Activated CD4-positive, alpha-beta T cell treated with anti-CD3 and anti-CD28 coated beads, Interleukin-2, amount 50 U/mL, for 1 hour (primary cell): ENCODE results near the gene ST6GALNAC1.
"Not testable (repeated sequence)": the region's sequence is repeated elsewhere in the genome, so short reads cannot be mapped to it uniquely, and the experiment has no call there.

Experiments
- DNase-seq: peaks from one replicate; pipeline ENCODE4 v3.0.0-alpha.2; 2020

The ST6GALNAC1 gene

DNA sequence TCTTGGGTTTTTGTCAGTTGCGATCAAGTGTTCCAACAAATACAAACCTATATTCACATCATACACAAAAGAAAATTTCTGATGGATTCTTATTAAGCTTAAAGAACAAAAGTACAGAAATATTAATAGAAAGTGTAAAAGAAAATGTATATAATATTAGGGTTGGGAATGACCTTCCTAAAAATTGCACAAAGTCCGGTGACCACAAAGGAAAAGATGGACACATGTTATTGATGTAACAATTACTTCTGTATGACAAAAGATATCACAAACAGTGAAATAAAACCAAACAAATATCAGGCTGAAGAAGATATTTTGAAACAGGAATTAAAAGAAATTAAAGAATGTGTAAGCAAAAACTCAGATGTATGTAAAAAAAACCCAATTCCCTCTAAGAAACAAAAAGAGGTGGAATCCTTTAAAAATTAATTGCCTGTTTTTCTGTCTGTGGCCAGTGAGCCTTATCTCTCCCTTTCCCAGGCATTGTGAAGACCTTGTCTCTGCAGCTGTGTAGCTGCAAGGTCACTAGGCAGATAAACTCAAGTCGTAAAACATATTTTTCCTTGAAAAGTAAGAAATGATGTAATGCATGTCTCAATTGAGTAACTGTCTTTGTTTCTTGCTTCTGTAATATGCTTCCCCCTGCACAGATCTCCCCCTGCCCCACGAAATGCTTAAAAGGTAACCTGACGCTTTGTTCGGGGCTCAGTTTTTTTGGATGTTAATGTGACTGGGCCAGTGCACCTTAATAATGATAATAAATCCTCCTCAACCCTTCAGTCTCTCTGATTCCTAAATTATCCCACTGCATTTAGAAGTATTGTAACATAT lies 2.8 kb downstream of the ST6GALNAC1 start:
- DNase-seq = no peak

DNA sequence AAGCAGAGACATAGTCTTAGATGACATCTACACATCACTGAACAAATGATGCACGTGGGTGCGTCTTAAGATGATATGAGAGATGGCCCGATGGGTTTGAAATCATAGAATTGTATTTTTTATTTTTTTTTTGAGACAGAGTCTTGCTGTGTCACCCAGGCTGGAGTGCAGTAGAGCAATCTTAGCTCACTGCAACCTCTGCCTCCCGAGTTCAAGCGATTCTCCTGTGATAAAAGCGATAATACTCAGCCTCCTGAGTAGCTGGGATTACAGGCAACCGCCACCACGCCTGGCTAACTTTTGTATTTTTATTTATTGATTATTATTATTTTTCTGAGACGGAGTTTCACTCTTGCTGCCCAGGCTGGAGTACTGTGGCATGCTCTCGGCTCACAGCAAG lies 5.3 kb downstream of the ST6GALNAC1 start:
- DNase-seq = no peak

DNA sequence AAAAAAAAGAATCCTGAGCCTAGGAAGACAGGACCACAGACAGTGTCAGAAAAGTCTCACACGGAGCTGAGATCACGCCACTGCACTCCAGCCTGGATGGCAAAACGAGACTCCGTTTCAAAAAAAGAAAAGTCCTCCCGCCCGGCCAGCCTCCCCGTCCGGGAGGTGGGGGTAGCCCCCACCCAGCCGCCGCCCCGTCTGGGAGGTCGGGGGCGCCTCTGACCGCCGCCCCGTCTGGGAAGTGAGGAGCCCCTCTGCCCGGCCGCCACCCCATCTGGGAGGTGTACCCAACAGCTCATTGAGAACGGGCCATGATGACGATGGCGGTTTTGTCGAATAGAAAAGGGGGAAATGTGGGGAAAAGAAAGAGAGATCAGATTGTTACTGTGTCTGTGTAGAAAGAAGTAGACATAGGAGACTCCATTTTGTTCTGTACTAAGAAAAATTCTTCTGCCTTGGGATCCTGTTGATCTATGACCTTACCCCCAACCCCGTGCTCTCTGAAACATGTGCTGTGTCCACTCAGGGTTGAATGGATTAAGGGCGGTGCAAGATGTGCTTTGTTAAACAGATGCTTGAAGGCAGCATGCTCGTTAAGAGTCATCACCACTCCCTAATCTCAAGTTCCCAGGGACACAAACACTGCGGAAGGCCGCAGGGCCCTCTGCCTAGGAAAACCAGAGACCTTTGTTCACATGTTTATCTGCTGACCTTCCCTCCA lies 6.9 kb downstream of the ST6GALNAC1 start:
- DNase-seq = not testable (repeated sequence)

DNA sequence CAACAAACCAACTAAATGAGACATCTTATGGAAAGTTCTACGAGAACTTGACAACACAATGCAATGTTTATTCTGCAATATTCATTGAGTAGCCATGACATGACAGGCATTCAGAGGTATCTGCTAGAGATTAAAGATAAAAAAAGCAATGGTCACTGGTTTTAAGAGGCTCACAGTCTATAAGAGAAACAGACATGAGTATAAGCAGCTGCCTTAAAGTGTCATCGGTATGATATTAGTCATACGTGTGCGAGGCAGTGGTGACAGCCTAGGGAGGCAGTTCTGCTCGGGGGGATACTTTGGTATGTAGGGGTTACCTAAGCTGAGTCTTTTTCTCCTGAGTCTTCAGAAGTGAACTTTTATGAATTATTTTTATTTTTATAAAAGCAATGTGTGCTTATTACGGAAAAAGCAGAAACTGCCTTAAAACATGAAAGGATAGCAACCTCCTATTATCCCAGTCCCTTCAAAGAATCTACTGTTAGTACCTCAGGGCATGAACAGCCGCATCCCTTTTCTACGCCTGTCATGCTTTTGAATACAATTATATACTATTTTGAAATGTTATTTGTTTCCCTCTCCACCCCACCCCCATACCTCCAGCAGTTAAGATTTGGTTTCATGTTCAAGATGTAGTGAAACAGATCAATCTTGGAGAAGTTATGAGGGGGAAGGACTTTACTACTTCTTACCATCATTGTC lies 7.7 kb downstream of the ST6GALNAC1 start:
- DNase-seq = no peak

DNA sequence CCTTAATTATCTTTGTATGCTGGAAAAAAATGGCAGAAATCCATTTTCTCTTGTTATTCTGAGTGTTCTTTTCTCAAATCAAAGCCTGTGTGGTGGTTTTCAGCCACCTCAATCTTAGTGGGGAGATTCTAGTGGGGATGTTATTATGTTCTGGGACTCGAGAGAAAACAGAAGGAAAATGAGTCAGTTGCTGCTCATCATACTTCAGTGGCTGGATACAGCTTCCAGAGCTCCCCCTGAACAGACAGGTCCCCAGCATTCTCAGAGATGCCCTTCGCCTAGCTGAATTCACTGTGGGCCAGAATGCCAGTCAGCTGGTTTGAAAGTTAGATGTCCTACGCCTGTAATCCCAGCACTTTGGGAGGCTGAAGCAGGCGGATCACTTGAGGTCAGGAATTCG lies 8.5 kb downstream of the ST6GALNAC1 start:
- no peak for DNase-seq

DNA sequence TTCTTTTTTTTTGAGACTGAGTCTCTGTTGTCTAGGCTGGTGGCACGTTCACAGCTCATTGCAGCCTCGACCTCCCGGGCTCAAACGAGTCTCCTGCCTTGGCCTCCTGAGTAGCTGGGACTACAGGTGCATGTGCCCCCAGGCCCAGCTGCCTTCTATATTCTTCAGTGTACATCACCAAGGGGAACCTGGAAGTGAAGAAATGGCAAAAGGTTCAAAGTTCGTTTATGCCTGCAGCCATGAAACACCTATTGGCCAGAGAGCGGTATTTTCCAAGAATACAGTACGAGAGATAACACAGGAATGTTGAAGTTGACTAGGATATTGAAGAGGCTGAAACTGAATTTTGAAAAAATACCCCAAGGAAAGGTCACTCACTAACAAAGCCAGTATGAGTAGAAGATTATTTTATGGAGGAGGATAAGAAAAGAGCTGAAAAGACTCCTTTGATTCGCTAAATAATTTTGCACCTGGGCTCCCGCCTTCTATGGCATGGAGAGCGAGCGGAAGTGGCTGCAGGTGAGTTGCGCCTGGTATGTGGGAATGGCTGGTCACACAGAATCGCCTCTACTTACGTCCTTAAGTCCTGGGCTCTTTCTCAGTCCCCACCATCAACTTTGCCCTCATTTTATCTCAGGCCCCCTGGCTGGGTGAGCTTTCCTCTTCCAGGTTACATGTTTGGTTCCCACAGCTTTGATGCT lies 9.8 kb downstream of the ST6GALNAC1 start:
- no peak for DNase-seq

DNA sequence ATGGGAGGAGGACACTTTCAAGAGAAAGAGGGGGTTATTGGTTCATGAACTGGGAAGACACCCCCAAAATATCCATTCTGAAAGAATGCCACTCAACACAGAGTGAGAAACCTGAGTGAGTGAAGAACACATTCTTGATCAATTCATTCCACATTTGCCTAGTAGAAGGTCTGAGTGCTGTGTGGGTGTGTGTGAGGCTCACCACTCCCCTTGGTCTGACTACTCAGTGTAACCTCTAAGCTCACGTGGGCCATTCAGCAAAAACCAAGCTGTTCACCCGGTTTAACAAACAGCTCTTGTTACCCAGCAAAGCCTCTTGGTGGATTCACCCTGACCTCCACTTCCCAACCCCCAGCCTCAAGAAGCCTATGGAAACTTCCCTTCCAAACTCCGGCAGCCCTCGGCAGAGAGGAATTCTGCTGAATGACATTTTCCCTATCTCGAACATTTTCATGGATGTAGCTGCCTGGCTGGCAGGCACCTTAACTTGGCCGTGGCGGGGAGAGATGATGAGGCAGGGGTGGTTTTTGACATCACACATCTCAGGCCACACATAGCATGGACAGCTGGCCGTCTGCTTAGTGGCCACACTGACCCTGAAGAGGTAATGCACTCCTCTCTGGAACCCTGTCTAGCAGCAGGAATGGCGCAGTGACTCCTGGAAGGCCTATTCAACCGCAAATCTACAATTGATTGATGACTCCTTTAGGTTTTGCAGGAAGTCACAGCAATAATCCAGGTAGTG lies 11.6 kb downstream of the ST6GALNAC1 start:
- DNase-seq = no peak

DNA sequence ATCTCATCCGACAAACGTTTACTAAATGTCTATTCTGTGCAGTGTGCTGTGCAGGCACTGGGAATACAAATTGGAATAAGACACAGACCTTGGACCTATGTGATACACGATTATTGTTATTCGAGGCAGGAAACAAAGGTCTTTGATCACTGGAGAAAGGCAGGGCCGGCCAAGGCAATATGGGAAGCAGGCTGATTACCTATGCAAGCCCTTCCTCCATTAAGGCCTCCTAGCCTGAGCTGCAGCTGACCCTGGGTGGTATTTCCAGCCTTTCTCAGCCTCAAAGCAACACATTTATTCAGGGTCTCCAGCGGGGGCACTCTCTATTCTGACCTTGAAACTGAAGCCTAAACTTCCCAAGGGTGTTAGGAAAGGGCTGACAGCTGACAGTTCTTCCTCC lies 13.4 kb downstream of the ST6GALNAC1 start:
- DNase-seq = no peak

DNA sequence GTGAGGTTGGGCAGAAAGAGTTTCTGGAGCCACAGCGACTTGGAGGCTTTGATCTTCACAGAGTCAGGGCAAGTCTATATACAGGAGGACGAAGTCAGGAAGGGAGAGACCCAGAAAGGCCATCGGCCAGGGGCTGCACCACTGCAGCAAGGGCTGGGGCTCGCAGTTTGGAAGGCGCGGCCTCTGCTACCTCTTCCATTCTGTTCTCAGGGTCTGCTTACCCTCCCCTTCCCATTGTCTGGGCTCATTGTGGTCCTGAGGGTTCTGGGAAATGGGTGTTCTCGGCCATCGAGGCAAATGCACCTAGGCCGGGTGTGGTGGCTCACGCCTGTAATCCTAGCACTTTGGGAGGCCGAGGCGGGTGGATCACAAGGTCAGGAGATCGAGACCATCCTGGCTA lies 16.0 kb downstream of the ST6GALNAC1 start:
- DNase-seq = no peak

DNA sequence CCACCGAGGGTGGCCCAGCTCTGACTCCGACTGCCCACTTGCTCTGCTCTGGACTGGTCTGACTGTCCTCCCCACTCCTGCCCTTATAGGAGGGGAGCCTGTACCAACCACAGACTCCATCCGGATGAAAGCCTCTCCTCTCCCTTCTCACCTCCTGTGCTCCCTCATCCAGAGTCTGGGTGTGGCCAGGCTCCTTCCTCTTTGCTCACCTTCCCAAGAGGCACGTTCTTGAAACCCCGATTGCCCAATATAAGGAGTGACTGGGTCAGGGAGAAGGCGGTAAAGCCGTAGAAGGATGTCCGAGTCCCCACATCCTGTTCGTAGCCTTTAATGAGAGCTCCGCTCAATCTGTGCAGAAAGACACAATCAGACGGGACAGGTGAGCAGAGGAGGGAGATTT lies 17.1 kb downstream of the ST6GALNAC1 start:
- no peak for DNase-seq

DNA sequence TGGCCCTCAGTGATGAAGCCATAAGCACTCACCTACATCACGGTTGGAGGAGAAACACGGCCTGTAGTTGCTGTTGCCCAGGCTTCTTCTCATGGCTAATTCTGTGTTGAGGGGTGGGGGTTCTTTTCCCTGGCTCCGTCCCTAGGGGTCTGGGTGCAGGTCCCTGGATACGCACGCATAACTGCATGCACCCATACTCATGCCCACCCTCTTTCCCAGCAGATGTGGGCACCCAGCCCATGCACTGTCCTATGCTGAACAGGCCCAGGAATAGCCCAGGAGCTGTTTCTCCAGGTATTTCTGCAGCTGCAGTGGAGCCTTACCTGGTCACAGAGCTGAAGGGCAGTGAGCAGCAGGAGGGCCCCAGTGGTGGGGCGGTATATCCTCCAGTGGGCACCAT lies 18.1 kb downstream of the ST6GALNAC1 start:
- DNase-seq = no peak

DNA sequence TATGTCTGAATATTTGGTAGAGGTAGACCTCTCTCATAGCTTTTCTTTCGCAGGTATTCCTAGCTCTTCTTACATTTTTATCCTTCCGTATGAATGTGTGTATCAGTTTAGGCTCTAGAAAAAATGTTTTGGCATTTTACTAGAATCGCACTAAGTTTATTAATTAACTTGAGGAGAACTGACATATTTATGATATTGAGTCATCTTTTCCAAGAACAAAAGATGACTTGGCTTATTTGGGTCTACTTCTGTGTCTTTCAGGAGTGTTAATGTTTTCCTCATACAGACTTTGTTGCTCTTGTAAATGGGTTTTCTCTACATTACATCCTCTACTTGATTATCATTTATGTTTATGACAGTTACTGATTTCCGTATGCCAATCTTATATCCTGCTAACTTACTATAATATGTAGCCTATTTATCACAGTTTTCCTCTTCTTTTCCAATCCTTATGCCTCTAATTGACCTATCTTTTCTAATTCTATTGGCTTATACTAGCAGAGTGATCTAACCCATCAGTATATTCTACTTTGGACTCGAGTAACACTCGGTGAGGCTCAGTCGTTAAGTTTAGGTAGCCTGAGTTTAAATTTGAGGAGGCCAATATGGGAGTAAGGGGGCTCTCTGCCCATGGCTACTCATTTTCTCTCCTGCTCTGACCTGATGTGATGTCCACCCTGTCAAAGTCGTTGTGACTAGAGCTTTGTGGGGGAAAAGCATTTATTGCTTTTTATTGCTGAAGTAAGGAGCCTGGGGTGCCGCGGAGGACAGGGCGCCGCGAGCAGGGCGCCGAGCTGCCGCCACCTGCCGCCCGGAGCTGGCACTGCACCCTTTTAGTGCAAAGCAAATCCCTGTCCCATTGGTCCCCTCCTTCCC lies 20.0 kb downstream of the ST6GALNAC1 start:
- peak; percentile 77 for DNase-seq

DNA sequence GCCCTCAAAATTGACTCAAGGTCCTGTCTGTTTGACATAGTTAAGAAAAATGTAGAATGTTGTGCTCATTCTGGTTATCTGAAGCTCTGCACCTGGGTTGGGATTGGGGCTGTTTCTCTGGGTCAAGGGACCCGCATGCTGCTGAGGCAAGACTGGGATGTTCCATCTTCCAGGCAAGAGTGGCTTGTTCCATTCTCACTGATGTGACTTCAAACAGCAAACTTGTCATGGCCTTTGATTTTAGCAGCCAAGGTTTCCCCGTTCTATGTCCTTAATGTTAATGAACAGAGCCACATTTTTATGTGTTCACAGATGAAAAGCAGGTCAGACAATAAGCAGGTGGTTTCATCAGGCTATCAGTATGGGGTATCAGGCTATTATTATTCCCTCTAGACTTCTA lies 25.7 kb downstream of the ST6GALNAC1 start:
- DNase-seq = no peak

DNA sequence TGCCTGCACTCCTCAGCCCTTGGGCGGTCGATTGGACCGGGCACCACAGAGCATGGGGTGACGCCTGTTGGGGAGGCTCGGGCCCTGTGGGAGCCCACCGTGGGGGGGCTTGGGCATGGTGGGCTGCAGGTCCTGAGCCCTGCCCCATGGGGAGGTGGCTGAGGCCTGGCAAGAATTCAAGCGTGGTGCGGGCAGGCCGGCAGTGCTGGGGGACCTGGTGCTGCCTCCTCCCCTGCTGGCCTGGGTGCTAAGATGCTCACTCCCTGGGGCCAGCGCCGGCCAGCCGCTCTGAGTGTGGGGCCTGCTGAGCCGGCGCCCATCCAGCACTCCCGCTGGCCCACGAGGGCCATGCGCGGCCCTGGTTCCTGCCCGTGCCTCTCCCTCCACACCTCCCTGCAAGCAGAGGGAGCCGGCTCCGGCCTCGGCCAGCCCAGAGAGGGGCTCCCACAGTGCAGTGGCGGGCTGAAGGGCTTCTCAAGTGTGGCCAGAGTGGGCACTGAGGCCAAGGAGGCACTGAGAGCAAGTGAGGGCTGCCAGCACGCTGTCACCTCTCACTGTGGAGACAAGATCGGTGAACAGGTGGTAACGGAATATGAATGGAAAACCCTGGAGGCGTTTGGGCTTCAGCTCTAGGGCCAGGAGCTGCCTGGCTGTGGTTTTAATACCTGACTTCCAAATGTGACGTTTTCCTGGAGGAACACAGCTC lies 28.5 kb downstream of the ST6GALNAC1 start:
- no peak for DNase-seq

DNA sequence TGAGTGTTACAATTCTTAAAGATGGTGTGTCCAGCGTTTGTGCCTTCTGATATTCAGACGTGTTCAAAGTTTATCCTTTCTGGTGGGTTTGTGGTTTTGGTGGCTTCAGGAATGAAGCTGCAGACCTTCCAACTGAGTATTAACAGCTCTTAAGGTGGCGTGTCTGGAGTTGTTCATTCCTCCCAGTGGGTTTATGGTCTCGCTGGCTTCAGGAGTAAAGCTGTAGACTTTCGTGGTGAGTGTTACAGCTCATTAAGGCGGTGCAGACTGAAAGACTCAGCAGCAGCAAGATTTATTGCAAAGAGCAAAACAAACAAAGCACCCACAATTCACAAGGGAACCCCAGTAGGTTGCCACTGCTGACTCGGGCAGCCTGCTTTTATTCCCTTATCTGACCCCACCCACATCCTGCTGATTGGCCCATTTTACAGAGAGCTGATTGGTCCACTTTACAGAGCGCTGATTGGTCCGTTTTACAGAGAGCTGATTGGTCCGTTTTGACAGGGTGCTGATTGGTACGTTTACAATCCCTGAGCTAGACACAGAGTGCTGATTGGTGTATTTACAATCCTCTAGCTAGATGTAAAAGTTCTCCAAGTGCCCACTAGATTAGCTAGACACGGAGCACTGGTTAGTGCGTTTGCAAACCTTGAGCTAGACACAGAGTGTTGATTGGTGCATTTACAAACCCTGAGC lies 29.3 kb downstream of the ST6GALNAC1 start:
- not testable (repeated sequence) for DNase-seq

DNA sequence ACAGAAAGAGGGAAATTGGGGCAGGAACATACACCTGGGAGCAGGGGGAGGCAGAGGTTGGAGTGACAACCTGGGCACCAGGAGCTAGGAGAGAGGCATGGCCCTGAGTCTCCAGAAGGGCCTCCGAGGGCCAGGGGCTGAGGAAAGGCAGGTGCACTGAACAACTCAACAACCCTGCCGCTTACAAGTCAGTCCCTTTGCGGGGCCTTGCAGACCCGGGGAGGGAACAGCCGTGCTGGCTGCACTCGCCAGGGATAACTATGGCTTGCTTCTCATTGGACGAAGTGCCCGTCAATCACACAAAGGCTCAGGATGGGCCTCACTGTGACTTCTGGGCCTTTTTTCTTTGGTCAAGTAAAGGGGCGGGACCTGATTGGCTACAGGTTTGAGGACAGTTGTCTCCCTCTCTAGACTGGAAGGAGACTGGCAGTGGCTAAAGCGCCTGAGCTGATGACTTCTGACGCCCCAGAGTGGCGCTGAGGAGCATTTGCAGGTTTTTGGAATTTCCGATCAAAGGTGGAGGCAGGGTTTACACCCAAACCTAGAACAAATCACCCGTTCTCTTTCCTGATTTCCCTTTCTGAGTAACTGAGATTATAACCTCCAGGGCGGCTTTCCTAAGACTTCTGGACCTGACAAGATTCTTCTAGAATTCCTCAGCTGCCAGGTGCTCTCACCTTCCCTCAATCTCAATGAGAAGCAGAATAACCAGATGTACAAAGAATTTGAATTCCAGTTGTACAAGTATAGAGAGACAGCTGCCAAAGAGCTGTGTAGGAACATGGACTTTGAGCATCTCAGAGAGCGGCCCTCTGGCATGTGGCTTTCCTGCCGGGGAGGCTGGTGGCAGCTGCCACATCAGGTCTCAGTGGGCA lies 30.3 kb downstream of the ST6GALNAC1 start:
- no peak for DNase-seq

DNA sequence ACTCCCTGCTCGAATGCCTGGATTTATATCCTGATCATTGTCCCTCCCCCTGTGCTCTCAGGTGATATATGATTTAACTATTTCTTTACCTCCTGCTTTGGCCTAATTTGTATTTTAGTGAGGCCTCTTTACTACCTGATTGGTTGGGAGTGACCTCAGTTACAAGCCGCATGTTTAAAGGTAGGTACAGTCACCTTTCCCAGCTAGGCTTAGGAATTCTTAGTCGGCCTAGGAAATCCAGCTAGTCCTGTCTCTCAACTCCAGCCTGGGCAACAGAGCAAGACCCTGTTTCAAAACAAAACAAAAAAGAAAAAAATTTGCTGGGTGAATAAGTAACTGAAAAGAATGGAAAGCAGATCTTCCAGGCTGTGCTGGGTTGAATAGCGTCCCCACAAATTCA lies 31.1 kb downstream of the ST6GALNAC1 start:
- DNase-seq = no peak

DNA sequence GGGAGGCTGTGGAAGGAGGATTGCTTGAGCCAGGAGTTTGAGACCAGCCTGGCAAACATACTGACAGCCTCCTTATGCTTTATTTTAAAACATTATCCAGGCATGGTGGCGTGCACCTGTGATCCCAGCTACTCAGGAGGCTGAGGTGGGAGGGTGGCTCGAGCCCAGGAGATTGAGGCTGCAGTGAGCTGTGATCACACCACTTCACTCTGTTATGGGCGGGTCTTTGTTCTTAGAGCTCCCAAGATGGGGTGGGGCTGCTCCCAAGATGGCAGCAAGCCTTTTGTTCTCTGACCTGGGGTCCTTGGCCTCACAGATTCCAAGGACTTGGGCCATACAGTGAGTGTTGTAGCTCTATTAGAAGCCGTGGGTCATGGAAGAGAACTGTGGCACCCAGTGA lies 31.8 kb downstream of the ST6GALNAC1 start:
- no peak for DNase-seq
